Measurements from ENCODE around the gene CYTH4.

The CYTH4 gene

DNA sequence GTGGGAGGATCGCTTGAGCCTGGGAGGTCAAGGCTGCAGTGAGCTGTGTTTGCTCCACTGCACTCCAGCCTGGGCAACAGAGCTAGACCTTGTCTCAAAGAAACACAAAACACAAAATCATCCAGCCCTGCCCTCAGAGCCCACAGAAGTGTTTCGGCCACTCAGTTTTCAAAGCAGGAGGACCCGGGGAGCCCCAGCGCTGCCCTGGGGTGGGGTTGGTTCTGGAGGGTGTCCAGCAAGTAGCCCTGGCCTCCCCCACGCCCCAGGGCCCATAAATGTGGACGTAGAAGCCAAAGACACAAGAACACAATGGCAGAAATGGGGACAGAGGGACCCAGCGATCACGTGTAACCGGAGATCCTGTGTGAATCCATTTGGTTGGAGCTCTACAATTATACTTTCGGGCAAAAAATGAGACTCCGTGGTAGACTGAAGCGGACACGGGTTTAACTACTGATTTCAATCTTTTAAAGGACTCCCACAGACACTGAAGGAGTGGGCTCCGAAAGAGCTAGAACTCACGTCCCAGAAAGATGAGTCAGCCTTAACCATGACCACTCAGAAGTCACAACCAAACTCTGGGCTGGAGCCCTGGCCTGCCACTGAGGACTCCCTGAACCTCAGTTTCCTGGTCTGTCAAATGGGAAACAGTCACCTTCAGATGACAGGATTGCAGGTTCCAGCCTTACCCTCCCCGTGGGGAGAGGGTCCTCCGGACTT, 9.0 kb upstream of the CYTH4 start:
- no peak for DNase-seq

DNA sequence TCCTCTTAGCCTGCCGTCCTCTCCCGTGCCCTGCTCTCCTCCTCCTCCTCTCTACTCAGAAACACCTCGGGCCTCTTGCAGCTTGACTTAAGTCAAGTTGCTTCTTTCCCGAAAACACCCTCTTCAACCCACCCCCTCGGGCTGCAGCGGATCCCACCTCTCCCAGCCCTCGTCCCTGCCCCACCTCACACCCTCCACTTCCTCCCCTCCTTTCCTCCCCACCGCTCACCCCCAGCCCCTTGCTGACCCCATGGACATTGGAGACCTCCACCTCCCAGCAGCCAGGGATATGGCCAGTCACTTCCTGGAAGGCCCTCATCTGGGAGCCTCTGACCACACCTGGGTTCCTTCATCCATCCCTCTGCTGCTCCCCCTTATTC, 8.5 kb upstream of the CYTH4 start:
- no peak for DNase-seq

DNA sequence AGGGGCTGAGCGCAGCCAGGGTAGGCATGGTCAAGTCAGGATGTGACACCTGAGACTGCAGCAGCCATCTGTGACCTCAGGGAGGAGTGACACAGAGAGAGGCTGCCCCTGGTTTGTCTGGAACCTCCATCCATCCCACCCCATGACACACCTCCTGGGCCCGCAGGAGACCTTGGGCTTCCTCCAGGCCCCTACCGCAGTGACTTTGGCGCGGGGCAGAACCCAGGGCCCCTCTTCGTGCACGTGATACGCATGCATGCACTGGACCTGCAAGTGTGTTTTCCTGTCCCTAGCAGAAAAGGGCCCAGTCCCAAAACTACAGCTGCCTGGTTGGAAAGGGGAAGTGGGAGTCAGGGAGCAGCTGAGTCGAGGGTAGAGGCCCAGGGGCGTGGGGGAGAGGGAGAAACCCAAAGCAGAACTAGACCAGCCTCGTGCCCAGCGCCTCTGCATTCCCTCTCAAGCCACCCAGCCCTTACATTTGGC, 7.9 kb upstream of the CYTH4 start:
- DNase-seq: no peak

DNA sequence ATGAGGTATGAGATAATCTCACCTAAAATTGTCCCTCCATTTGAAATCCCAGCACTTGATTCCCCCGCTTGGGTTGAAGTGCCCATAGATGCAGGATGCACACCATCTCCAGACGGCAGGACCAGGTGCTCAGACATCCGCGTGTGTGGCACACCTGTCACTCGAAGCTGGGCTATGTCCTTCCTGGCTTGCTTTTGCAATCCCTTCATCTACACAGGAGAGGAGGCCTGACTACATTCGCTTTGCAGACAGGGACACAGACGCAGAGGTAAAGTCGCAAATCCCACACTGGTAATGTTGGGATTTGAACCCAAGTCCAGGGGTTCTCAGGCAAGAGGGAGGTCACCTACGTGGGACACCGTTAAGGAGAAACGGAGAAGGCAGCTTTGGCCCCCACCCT, 7.2 kb upstream of the CYTH4 start:
- DNase-seq: no peak

DNA sequence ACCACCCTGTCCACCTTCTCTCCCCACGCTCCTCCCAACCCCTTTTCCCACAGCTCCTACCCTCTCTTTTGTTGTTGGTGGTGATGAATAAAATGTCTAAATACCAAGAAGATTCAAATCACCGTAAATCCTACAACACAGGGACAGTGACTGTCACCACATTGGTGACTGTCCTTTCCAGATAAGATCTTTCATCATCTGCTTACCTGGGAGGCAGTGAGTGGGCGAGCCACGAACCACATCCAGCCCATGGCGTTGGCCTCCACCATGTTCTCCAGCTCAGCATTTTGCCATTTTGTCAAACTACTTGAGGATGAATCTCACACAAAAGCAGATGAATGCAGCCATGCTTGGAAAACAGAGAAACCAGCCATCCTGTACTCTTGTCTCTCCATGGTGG, 6.7 kb upstream of the CYTH4 start:
- no peak for DNase-seq

GRCh38 chr22:37276776-37277175, 5.5 kb upstream of the CYTH4 start:
- no peak for DNase-seq

GRCh38 chr22:37277384-37277783, 4.9 kb upstream of the CYTH4 start:
- DNase-seq: no peak

GRCh38 chr22:37278261-37278660, 4.0 kb upstream of the CYTH4 start:
- DNase-seq: no peak

- no peak for DNase-seq
Measured at GRCh38 chr22:37279331-37280181, 2.8 kb upstream of the CYTH4 start.

DNA sequence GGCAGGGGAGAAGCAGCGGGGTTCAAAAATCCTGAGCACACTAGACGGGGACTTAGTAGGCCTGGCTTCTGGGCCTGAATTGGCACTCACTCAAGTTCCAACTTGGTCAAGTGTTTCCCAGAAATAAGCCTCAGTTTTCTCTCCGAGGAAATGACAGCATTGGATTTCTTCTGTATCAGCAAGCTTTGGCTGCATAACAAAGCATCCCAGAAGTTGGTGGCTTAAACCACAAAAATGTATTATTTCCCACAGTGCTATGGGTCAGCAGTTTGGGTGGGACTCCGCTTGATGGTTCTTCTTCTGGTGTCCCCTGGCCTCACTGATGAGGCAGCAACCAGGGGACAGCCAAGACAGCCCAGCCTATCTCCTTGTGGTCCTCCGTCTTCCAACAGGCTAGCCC, 1.6 kb upstream of the CYTH4 start:
- DNase-seq: no peak

DNA sequence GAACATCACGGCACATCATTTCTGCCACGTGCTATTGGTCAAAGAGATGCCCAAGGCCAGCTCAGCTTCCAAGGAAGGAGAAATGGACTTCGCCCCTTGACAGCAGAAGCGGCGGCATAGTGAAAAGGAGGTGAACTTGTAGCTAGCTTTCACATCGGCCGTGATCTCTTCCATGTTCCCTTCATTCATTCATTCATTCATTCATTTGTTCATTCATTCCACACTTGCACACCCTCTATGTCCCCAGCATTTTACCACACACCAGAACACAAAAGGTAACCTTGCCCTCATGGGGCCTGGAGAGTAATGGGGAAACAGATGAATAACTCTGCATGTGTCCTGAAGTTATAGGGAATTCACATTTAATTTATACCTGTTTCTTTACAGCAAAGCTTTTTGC, 1.1 kb upstream of the CYTH4 start:
- DNase-seq: no peak

DNA sequence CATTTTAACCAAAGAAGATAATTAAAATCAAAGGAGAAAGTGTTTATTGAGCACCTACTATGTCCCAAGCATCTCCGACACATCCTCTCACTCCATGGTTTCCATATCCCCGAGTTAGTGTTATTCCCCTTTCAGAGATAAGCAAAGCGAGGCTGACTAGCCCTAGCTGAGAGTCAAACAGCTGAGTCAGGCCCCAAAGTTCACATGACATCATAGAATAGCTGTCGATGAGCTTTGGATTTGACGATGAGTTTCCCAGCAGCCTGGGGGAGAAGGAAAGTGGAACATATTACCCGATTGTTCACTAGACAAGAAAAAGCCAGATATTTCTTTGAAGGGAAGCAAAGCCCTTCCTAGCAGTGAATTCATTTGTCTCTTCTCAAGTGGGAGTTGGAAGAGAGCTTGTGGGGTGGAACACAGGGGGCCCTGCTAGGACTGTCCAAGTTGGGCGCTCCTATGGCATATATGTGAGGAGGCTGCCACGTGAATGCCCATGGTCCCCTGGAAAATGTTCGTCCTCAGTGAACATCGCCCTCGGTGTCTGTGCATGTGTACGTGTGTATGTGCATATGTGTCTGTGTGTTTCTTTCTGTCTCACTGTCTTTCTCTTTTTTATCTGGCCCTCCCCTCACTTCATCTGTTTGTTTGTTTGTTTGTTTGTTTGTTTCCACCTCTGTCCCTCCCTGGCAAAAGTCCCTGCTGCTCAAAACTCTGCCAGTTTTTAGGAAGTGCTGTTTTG, 493 bp upstream of the CYTH4 start:
- no peak for DNase-seq

- no peak for DNase-seq
Measured at GRCh38 chr22:37283393-37283937, 1.2 kb downstream of the CYTH4 start.

DNA sequence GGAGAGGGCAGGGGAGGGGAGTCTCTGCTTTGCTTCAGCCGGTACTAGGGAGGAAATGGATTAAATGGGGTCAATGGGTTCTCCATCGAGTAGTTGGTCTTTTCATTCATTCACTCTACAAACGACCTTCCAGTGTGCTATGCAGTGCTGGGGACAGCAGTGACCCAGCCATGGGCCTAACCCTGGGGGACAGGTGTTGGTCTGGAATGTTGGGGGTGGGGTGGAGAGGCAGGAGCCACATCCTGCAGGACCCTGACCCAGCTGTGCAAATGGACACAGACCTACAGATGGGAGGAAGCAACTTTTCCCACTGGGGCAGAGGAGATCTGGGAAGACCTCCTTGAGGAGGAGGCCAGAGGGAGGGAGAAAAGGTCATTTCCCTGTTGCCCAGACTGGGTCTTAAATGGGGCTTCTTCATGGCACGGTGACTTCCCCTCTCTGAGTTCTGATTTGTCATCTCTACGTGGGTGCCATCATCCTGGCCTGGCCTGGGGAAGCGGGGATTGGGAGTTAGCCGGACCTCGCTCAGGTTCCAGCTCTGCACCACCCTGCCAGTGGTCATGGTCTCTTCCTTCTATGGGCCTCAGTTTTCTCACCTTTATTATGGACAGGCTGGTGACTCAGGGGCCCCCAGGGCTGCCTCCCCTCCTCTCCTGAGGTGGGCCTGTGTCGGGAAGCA, 2.0 kb downstream of the CYTH4 start:
- no peak for DNase-seq

GRCh38 chr22:37284805-37285355, 2.6 kb downstream of the CYTH4 start:
- peak; percentile 43 for DNase-seq

GRCh38 chr22:37285937-37286336, 3.6 kb downstream of the CYTH4 start:
- DNase-seq: no peak

DNA sequence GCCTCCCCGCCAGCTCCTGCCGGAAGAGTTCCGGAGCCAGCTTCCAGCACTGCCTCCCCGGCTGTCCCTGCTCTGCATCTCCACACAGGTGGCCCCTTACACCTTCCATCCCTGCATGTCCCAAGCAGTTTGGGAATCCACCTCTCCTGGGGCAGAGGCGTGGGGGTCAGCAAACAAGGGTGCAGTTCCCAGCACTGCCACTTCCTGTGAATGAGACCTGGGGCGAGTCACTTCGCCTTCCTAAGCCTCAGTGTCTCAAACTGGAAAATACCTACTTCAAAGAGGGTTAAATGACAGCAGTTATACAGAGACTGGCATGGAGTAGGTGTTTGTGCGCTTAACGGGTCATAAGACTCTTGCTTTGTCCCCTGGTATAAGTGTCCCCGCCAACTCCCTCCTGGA, 5.2 kb downstream of the CYTH4 start:
- no peak for DNase-seq

DNA sequence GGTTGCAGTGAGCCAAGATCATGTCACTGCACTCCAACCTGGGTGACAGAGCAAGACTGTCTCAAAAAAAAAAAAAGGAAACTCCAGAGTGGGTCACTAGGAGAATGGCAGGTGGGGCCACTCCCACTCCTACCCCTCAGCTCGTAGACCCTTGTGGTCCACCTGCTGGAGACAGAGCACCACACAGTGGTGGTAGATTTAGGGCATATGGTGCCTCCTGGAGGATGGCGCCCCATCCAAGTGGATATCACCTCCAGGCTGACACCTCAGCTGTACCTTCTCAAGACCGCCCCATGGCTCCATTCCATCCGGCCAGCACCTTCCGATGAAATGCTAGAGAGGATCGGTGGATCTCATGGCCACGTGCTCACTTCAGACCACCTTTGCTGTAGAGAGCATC, 6.2 kb downstream of the CYTH4 start:
- DNase-seq: no peak

GRCh38 chr22:37289156-37289735, 6.9 kb downstream of the CYTH4 start:
- DNase-seq: no peak

- no peak for DNase-seq
Measured at GRCh38 chr22:37290737-37291136, 8.4 kb downstream of the CYTH4 start.

DNA sequence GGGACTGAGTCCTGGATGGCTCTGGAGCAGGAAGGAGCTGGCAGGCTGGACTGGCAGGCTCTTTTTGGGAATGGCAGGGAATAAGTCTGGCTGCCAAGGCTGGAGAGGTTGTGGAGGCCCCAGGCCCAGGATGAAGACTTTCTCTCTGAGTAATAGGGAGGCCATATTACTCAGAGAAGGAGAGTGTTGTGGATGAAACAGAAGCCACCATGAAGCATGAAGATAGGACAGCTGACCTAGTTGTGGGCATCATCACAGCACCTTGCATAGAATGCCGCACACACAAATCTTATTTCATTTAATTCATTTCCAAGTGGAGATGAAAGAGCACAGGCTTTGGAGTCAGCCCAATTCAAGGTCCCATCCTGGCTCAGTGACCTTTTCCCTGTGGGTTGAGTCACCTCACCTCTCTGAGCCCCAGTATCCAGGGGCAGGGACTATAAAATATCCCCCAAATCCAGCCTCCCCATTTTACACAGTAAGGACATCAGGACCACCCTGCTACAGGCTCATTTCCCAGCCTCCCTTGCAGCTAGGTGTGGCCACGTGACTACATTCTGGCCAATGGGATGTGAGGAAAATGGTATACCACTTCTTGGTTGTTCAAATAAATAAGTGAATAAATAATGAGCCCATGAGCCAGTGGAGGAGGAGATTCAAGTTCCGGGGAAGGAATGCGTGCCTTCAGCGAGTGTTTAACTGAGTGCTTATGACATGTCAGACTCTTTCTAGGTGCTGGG, 9.4 kb downstream of the CYTH4 start:
- DNase-seq: no peak
